Common myeloid progenitor, CD34-positive (primary cell): ENCODE measurements around the gene FAM124B. TPM values are rescaled to one million over a fixed set of nuclear protein-coding genes. Genes with fewer than 3 reads are reported as not detected.

Experiments used
- CTCF ChIA-PET: fragments of 350-600 bp; sonication (Branson Sonifier 250); formaldehyde crosslinking; loops from one replicate; lab custom pipeline; 2021; ENCODE audit warnings: antibody characterized with exemption; lab: Charles Lee
- POLR2A ChIA-PET: fragments of 350-600 bp; sonication (Branson Sonifier 250); formaldehyde crosslinking; loops from one replicate; lab custom pipeline; 2021; ENCODE audit warnings: antibody characterized with exemption; lab: Charles Lee
- DNase-seq, 3 donors: peaks; one replicate each; pipeline versions ENCODE4 v3.0.0 to v3.0.0-alpha.2; 2013
- H3K27ac ChIP-seq, 2 experiments: 1 replicate in 1 of 2; 2 replicates in 1 of 2; pipeline ENCODE4 v1.7.0; 2013; ENCODE audit warnings: inconsistent platforms in 2 of 2, low read length in 2 of 2, mild to moderate bottlenecking in 2 of 2, low read depth in 1 of 2, moderate library complexity in 1 of 2; ENCODE audit not compliant: severe bottlenecking in 2 of 2, insufficient read depth in 1 of 2, poor library complexity in 1 of 2
- H3K27me3 ChIP-seq, 5 experiments: replicated peaks in 2 of 5; 1 replicate in 3 of 5; 2 replicates in 2 of 5; pipeline versions ENCODE4 v1.6.1 to v1.7.0; 2013; ENCODE audit warnings: low read length in 4 of 5, mild to moderate bottlenecking in 2 of 5, moderate library complexity in 2 of 5, inconsistent platforms in 1 of 5; ENCODE audit not compliant: insufficient read depth in 5 of 5, control insufficient read depth in 4 of 5
- H3K36me3 ChIP-seq, 4 experiments: 1 replicate in 2 of 4; 2 replicates in 2 of 4; pipeline versions ENCODE4 v1.6.1 to v1.7.0; 2013; ENCODE audit warnings: low read length in 3 of 4, control low read depth in 1 of 4, mild to moderate bottlenecking in 1 of 4; ENCODE audit not compliant: control insufficient read depth in 4 of 4, insufficient read depth in 4 of 4
- H3K4me1 ChIP-seq, 4 experiments: 1 replicate in 3 of 4; 2 replicates in 1 of 4; pipeline versions ENCODE4 v1.6.1 to v1.7.1; 2013; ENCODE audit warnings: low read length in 3 of 4, mild to moderate bottlenecking in 3 of 4, control low read depth in 1 of 4, inconsistent platforms in 1 of 4, moderate library complexity in 1 of 4; ENCODE audit not compliant: control insufficient read depth in 4 of 4, insufficient read depth in 4 of 4; ENCODE audit errors: control extremely low read depth in 1 of 4
- H3K4me3 ChIP-seq, 7 experiments: 1 replicate in 4 of 7; 2 replicates in 3 of 7; pipeline versions ENCODE4 v1.5.1 to v1.7.0; 2013; ENCODE audit warnings: mild to moderate bottlenecking in 7 of 7, low read length in 6 of 7, moderate library complexity in 6 of 7, inconsistent platforms in 2 of 7, low read depth in 2 of 7, control low read depth in 1 of 7; ENCODE audit not compliant: insufficient read depth in 4 of 7, control insufficient read depth in 1 of 7; ENCODE audit errors: extremely low read depth in 1 of 7
- H3K9me3 ChIP-seq, 5 experiments: 1 replicate in 4 of 5; 2 replicates in 1 of 5; pipeline versions ENCODE4 v1.6.1 to v1.7.1; 2013; ENCODE audit warnings: low read length in 4 of 5, mild to moderate bottlenecking in 2 of 5, inconsistent platforms in 1 of 5, low read depth in 1 of 5, moderate library complexity in 1 of 5; ENCODE audit not compliant: control insufficient read depth in 4 of 5, insufficient read depth in 2 of 5; ENCODE audit errors: control extremely low read depth in 1 of 5
- WGBS: methylation state at CpG from one replicate; pipeline ENCODE4 v1.1.5; 2013; ENCODE audit not compliant: insufficient coverage; 5-methylcytosine and 5-hydroxymethylcytosine counted together
- polyA plus RNA-seq: library from polyadenylated mRNA; unstranded; fragments of 120-200 nt; gene quantifications from one replicate; pipeline ENCODE4 v1.2.1, GENCODE V29; 2013

The FAM124B gene, protein sequence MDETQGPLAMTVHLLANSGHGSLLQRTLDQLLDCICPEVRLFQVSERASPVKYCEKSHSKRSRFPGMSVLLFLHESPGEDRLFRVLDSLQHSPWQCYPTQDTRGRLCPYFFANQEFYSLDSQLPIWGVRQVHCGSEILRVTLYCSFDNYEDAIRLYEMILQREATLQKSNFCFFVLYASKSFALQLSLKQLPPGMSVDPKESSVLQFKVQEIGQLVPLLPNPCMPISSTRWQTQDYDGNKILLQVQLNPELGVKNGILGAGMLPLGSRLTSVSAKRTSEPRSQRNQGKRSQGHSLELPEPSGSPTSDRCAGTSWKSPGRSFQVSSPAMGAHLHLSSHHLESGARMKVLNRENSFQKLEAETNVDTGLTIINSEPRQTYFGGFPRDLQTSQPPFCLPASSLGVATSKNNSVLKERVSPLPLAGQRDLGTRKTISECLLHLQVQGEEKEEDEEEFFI
- 39.1 TPM for polyA plus RNA-seq

DNA sequence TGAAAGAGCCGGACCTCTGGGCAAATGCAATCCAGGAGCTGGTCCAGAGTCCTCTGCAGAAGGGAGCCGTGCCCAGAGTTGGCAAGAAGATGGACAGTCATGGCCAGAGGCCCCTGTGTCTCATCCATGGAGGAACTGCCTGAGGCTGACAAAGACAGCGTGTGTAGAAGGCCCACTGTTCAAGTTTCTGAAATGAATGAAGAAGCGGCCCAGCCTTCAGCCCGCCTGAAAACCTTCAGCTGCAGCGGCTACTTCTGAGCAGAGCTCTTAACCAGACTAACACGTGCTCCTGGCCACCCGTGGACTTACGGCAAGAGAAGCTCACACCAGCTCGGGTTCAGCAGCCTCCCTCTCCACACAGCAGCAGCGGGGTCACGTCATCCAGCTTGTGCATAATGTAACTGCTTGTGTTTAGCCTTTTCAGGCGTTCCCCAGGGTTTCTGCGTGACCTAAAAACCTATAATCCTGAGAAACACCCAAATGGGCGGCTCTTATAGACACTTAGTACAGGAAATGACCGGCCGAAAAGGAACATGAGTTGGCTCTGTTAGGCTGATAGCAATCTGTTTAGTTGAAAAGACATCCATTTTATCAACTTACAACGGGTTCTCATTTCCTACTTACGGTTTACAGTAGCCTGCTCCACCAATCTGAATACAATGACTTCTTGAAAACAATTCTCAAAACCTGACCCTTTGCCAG lies at the start of gene FAM124B:
FAM124B (minus strand) TSS at position 467 of the 702 bp plus-strand sequence; CDS start at position 128, 339 bp downstream.
- ChIA-PET CTCF (interaction anchor here (1.0 to 5.5 kb wide), 11 partner anchors 10 to 48 kb away, joined by 3 to 51 read pairs (median 20); no protein-coding TSS in a partner anchor), POLR2A (interaction anchor here (0.6 to 2.2 kb wide), 3 partner anchors 13 to 68 kb away, joined by 3 to 10 read pairs (median 3); no protein-coding TSS in a partner anchor)
- H3K9me3 ChIP-seq = peaks cover 0 to 5% (median 0%) of the 10 kb centered on the region in 5 experiments
- 0% methylated on average over 19 of the region's 19 CpGs for WGBS
- peak; percentile 94 to 99 (median 98) for DNase-seq
- H3K27me3 ChIP-seq = no peaks in the 10 kb centered on the region
- H3K4me3 ChIP-seq = peak within 1 kb of the TSS; percentile 59 to 97 (median 88)
- H3K4me1 ChIP-seq = peaks cover 30 to 76% (median 47%) of the 10 kb centered on the region in 4 experiments
- peaks cover under 1 to 9% (median 4%) of the 10 kb centered on the region in 4 experiments for H3K36me3 ChIP-seq
- peak within 1 kb of the TSS; percentile 92 to 96 for H3K27ac ChIP-seq

DNA sequence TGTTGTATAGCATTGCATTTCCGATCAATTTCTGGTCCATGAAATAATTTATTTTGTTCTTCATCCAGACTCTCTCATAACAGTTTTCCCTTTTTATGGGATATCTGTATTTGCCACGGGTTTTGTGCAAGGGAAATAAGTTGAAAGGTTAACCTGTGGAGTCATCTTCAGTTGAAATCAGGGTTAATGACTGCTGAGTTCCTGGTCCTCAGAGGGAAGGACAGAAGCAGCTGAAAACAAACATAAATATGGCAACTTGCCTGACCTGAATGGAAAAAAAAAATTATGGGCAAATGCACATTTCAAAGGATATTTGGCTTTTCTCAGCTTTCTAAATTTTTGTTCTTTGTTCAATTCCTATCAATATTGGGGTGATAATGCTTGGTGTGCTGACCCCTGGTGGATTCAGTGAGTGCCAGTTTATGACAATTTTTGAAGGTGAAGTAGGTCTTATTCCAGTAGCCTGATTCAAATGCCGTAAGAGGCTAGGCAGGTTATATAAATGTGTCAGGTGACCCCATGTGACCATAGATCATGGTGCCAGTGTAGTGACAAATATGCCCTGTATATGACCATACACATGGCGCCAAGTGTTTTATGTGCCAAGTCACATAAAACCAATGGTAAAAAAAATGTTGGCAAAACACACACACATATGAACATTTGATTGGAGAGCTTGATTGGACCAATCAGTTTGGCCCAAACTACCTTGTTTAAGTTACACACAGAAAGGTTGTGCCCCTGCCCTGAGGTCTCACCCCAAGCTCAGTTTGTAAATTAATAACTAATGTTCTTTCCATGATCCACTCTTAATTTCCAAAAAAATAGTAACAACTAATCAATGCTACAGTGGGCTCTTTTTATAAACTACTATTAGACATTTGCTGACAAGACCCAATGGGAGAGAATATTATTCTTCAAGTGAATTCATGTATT lies 47.6 kb upstream of the FAM124B start:
- no peak overlapping the region for H3K4me3 ChIP-seq
- no peaks in the 10 kb centered on the region for H3K9me3 ChIP-seq
- no peaks in the 10 kb centered on the region for H3K4me1 ChIP-seq
- POLR2A ChIA-PET = interaction anchor here (0.8 kb wide), 1 partner anchor 49 kb away, joined by 3 read pairs; no protein-coding TSS in a partner anchor
- no peak overlapping the region for H3K27ac ChIP-seq
- 10% methylated on average over 2 of the region's 4 CpGs for WGBS
- CTCF ChIA-PET = interaction anchor here (0.6 to 4.4 kb wide), 27 partner anchors 11 to 479 kb away, joined by 3 to 44 read pairs (median 4); partner anchors contain the start of genes CUL3 and FAM124B
- peak; percentile 57 to 79 (median 75) for DNase-seq
- no peaks in the 10 kb centered on the region for H3K36me3 ChIP-seq
- H3K27me3 ChIP-seq = no peaks in the 10 kb centered on the region

DNA sequence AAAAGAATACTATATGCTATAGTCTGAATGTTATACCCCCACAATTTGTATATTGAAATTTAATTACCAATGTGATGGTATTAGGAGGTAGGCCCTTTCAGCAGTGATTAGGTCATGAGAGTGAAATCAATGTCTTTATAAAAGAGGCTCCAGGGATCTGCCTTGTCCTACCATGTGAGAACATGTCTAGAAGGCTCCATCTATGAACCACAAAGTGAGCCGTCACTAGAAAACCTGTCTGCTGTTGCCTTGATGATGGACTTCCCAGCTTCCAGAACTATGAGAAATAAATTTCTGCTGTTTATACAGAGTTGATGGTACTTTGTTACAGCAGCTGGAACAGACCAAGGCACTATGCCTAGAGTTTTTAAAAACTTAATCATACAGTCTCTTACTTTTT lies 46.3 kb upstream of the FAM124B start:
- no peak for DNase-seq
- Histone ChIP-seq H3K9me3 (no peaks in the 10 kb centered on the region), H3K36me3 (no peaks in the 10 kb centered on the region), H3K27ac (no peak overlapping the region), H3K27me3 (no peaks in the 10 kb centered on the region), H3K4me1 (no peaks in the 10 kb centered on the region), H3K4me3 (no peak overlapping the region)
- 100% methylated on average over 1 of the region's 1 CpG for WGBS
- POLR2A ChIA-PET = no interaction called here
- CTCF ChIA-PET = interaction anchor here (1.2 to 4.4 kb wide), 12 partner anchors 18 to 201 kb away, joined by 3 to 44 read pairs (median 8); partner anchors contain the start of gene FAM124B

DNA sequence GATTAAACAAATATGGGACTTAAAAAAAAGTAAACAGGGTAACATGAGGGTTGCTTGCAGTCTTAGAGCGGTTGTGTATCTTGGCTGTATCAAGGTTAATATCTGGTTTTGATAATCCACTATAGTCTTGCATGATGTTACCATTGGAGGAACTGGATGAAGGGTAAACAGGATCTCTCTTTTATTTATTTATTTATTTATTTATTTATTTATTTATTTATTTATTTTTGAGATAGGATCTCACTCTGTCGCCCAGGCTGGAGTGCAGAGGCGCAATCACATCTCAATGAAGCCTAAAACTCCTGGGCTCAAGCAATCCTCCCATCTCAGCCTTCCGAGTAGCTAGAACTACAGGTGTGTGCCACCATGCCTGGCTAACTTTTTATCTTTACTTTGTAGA lies 42.9 kb upstream of the FAM124B start:
- 100% methylated on average over 3 of the region's 4 CpGs for WGBS
- CTCF ChIA-PET = interaction anchor here (1.0 to 1.8 kb wide), 9 partner anchors 10 to 89 kb away, joined by 3 to 8 read pairs (median 4); no protein-coding TSS in a partner anchor

DNA sequence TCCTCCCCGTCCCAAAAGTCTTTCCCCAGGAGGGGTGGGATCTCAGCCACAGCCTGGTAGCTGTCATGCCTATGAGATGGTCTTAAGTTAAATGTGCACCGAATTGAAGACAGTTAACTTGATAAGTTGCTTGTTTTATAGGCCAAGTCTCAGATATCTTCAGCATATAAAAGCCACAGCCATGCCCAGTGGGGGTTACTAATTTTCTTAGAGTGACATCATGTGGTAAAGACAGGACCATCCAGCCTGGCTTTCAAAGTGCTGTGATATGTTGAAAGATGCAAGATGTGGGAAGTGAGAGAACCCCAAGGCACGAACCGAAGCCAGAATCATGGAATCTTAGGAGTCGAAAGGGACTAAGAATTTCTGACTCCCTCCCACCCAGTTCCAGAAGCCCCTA lies 42.1 kb upstream of the FAM124B start:
- CTCF ChIA-PET = interaction anchor here (1.4 to 4.5 kb wide), 3 partner anchors 43 to 89 kb away, joined by 3 to 25 read pairs (median 3); partner anchors contain the start of gene FAM124B
- 86% methylated on average over 4 of the region's 5 CpGs for WGBS
- Histone ChIP-seq H3K9me3 (no peaks in the 10 kb centered on the region), H3K4me3 (no peak overlapping the region), H3K27ac (no peak overlapping the region), H3K27me3 (no peaks in the 10 kb centered on the region), H3K36me3 (no peaks in the 10 kb centered on the region), H3K4me1 (peaks cover 0 to 10% (median 7%) of the 10 kb centered on the region in 4 experiments)
- DNase-seq = peak in 2 of 3 donors; percentile 34 to 53
- POLR2A ChIA-PET = no interaction called here

More for the DNA sequence above, 42.9 kb upstream of the FAM124B start:
- H3K9me3 ChIP-seq = no peaks in the 10 kb centered on the region
- DNase-seq = no peak
- H3K4me3 ChIP-seq = no peak overlapping the region
- peaks cover 0 to 10% (median 7%) of the 10 kb centered on the region in 4 experiments for H3K4me1 ChIP-seq
- H3K36me3 ChIP-seq = no peaks in the 10 kb centered on the region
- H3K27ac ChIP-seq = no peak overlapping the region
- H3K27me3 ChIP-seq = no peaks in the 10 kb centered on the region
- POLR2A ChIA-PET = no interaction called here
